Measurements from ENCODE around the gene TMEM131. TPM values are rescaled to one million over a fixed set of nuclear protein-coding genes. Genes with fewer than 3 reads are reported as not detected.

Gene TMEM131
- total RNA-seq, 1 experiment from 2014 or later: 21.9 TPM

DNA sequence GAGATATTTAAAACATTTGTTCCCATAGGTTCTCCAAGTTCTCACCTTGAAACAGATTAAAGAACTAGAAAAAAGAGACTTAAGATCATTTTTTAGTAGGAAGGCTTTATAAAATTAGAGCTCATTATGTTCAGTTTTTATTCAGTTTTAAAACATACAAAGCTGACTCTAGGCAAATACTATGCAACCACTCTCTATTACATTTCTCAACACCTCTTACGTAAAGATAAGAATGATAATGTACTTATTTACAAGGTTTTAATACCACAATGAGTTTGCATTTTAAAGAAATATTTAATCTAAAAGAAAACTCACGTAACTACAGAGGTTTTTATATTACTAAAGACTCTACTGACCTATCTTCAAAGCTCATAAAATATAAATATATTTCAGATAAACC, 68.8 kb downstream of the TMEM131 start (continued):
- no peak for TF ChIP-seq TEAD4 (CRISPR knock-in tag; IDR thresholded peaks at IDR 0.05)
- TF ChIP-seq ELF4 (CRISPR knock-in tag; IDR thresholded peaks at IDR 0.05; ENCODE audit: low read depth): no peak
- no peak for TF ChIP-seq TCF7 (CRISPR knock-in tag; IDR thresholded peaks at IDR 0.05; ENCODE audit: low read depth)
- no peak for TF ChIP-seq ATF1 (CRISPR knock-in tag; IDR thresholded peaks at IDR 0.05)
- TF ChIP-seq ETV6 (CRISPR knock-in tag; IDR thresholded peaks at IDR 0.05): no peak
- no peak for TF ChIP-seq SMAD4 (CRISPR knock-in tag; IDR thresholded peaks at IDR 0.05)
- no peak for TF ChIP-seq E2F4 (CRISPR knock-in tag; IDR thresholded peaks at IDR 0.05; ENCODE audit: borderline replicate concordance, low read depth)
- no peak for TF ChIP-seq JUN (CRISPR knock-in tag; IDR thresholded peaks at IDR 0.05)
- TF ChIP-seq ZNF121 (CRISPR knock-in tag; IDR thresholded peaks at IDR 0.05): no peak

- CTCF ChIA-PET: interaction anchor here (0.6 to 1.3 kb wide), 3 partner anchors 68 to 150 kb away, joined by 3 read pairs; no protein-coding TSS in a partner anchor
- no peak for TF ChIP-seq ZBTB21 (CRISPR knock-in tag; IDR thresholded peaks at IDR 0.05; ENCODE audit: borderline replicate concordance)
- no peak for TF ChIP-seq CREB1 (CRISPR knock-in tag; IDR thresholded peaks at IDR 0.05)
- TF ChIP-seq ZNF121 (CRISPR knock-in tag; IDR thresholded peaks at IDR 0.05): 0 out of 2 replicates have a peak, but pooled peaks have one; percentile 11
- no peak for TF ChIP-seq FOXK1 (CRISPR knock-in tag; IDR thresholded peaks at IDR 0.05)
- TF ChIP-seq, protein P1, sequence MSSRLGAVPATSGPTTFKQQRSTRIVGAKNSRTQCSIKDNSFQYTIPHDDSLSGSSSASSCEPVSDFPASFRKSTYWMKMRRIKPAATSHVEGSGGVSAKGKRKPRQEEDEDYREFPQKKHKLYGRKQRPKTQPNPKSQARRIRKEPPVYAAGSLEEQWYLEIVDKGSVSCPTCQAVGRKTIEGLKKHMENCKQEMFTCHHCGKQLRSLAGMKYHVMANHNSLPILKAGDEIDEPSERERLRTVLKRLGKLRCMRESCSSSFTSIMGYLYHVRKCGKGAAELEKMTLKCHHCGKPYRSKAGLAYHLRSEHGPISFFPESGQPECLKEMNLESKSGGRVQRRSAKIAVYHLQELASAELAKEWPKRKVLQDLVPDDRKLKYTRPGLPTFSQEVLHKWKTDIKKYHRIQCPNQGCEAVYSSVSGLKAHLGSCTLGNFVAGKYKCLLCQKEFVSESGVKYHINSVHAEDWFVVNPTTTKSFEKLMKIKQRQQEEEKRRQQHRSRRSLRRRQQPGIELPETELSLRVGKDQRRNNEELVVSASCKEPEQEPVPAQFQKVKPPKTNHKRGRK (CRISPR knock-in tag; IDR thresholded peaks at IDR 0.05; ENCODE audit: borderline replicate concordance): no peak
- no peak for TF ChIP-seq SP1 (CRISPR knock-in tag; conservative IDR thresholded peaks at IDR 0.05)
- TF ChIP-seq, protein P2, sequence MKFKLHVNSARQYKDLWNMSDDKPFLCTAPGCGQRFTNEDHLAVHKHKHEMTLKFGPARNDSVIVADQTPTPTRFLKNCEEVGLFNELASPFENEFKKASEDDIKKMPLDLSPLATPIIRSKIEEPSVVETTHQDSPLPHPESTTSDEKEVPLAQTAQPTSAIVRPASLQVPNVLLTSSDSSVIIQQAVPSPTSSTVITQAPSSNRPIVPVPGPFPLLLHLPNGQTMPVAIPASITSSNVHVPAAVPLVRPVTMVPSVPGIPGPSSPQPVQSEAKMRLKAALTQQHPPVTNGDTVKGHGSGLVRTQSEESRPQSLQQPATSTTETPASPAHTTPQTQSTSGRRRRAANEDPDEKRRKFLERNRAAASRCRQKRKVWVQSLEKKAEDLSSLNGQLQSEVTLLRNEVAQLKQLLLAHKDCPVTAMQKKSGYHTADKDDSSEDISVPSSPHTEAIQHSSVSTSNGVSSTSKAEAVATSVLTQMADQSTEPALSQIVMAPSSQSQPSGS (CRISPR knock-in tag; IDR thresholded peaks at IDR 0.05; ENCODE audit: borderline replicate concordance, low read depth): no peak
- no peak overlapping the region for H3K27ac Mint-ChIP-seq
- POLR2A ChIA-PET: no interaction called here
- no peaks in the 10 kb centered on the region; the same call in 1 of the 2 replicates for H3K36me3 Mint-ChIP-seq
- H3K4me3 Mint-ChIP-seq: no peak overlapping the region
- no peaks in the 10 kb centered on the region for H3K27me3 Mint-ChIP-seq (ENCODE audit: low read depth)
- no peak for ATAC-seq
- no peak for DNase-seq (ENCODE audit: low spot score)
- H3K9me3 Mint-ChIP-seq: no peaks in the 10 kb centered on the region
- H3K4me1 Mint-ChIP-seq: peaks cover 14% of the 10 kb centered on the region
Observed at GRCh38 chr2:97924194-97924593, 71.6 kb downstream of the TMEM131 start.

- no peaks in the 10 kb centered on the region for H3K27me3 Mint-ChIP-seq (ENCODE audit: low read depth)
- POLR2A ChIA-PET: interaction anchor here (0.7 kb wide), 1 partner anchor 46 kb away, joined by 4 read pairs; no protein-coding TSS in a partner anchor
- H3K4me1 Mint-ChIP-seq: peaks cover 34% of the 10 kb centered on the region
- no peak overlapping the region for H3K4me3 Mint-ChIP-seq
- H3K27ac Mint-ChIP-seq: no peak overlapping the region
- CTCF ChIA-PET: no interaction called here
- DNase-seq (ENCODE audit: low spot score): peak; percentile 17
- no peaks in the 10 kb centered on the region for H3K9me3 Mint-ChIP-seq
- peak; percentile 90 for ATAC-seq
- no peaks in the 10 kb centered on the region for H3K36me3 Mint-ChIP-seq
- no peak for TF ChIP-seq ZNF121 (CRISPR knock-in tag; IDR thresholded peaks at IDR 0.05)
- no peak for TF ChIP-seq EMX1 (CRISPR knock-in tag; IDR thresholded peaks at IDR 0.05)
- no peak for TF ChIP-seq FOXP4 (CRISPR knock-in tag; IDR thresholded peaks at IDR 0.05)
- no peak for TF ChIP-seq ZNF232 (CRISPR knock-in tag; IDR thresholded peaks at IDR 0.05)
- TF ChIP-seq, protein P3, sequence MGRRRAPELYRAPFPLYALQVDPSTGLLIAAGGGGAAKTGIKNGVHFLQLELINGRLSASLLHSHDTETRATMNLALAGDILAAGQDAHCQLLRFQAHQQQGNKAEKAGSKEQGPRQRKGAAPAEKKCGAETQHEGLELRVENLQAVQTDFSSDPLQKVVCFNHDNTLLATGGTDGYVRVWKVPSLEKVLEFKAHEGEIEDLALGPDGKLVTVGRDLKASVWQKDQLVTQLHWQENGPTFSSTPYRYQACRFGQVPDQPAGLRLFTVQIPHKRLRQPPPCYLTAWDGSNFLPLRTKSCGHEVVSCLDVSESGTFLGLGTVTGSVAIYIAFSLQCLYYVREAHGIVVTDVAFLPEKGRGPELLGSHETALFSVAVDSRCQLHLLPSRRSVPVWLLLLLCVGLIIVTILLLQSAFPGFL (CRISPR knock-in tag; IDR thresholded peaks at IDR 0.05; ENCODE audit: borderline replicate concordance): no peak
- TF ChIP-seq IRF2 (CRISPR knock-in tag; IDR thresholded peaks at IDR 0.05; ENCODE audit: borderline replicate concordance, low read depth): no peak
- TF ChIP-seq, protein P1 (CRISPR knock-in tag; IDR thresholded peaks at IDR 0.05; ENCODE audit: borderline replicate concordance): no peak
- TF ChIP-seq, protein P4, sequence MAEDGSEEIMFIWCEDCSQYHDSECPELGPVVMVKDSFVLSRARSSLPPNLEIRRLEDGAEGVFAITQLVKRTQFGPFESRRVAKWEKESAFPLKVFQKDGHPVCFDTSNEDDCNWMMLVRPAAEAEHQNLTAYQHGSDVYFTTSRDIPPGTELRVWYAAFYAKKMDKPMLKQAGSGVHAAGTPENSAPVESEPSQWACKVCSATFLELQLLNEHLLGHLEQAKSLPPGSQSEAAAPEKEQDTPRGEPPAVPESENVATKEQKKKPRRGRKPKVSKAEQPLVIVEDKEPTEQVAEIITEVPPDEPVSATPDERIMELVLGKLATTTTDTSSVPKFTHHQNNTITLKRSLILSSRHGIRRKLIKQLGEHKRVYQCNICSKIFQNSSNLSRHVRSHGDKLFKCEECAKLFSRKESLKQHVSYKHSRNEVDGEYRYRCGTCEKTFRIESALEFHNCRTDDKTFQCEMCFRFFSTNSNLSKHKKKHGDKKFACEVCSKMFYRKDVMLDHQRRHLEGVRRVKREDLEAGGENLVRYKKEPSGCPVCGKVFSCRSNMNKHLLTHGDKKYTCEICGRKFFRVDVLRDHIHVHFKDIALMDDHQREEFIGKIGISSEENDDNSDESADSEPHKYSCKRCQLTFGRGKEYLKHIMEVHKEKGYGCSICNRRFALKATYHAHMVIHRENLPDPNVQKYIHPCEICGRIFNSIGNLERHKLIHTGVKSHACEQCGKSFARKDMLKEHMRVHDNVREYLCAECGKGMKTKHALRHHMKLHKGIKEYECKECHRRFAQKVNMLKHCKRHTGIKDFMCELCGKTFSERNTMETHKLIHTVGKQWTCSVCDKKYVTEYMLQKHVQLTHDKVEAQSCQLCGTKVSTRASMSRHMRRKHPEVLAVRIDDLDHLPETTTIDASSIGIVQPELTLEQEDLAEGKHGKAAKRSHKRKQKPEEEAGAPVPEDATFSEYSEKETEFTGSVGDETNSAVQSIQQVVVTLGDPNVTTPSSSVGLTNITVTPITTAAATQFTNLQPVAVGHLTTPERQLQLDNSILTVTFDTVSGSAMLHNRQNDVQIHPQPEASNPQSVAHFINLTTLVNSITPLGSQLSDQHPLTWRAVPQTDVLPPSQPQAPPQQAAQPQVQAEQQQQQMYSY (CRISPR knock-in tag; IDR thresholded peaks at IDR 0.05): no peak
Observed at GRCh38 chr2:97919858-97920257, 75.9 kb downstream of the TMEM131 start.

Data from WTC11 (cell line).